ENCODE results near the gene REPS2. TPM values are rescaled to one million over a fixed set of nuclear protein-coding genes. Genes with fewer than 3 reads are reported as not detected.

The REPS2 gene
- total RNA-seq, 1 donor from 2014 or later, result 1.5 TPM

- peaks cover 7% of the 10 kb centered on the region for H3K9me3 Mint-ChIP-seq (ENCODE audit: unreplicated experiment)
- peaks cover 32% of the 10 kb centered on the region for H3K27me3 Mint-ChIP-seq (ENCODE audit: unreplicated experiment)
- H3K4me1 Mint-ChIP-seq (ENCODE audit: unreplicated experiment), result peaks cover 6% of the 10 kb centered on the region
- no peak for TF ChIP-seq CTCF (IDR thresholded peaks at IDR 0.05)
- DNase-seq (ENCODE audit: extremely low spot score, unreplicated experiment), result no peak
- peak overlapping the region; percentile 80 for H3K4me3 Mint-ChIP-seq (ENCODE audit: unreplicated experiment)
- H3K27ac Mint-ChIP-seq (ENCODE audit: unreplicated experiment), result peak overlapping the region; percentile 34
- H3K36me3 Mint-ChIP-seq (ENCODE audit: unreplicated experiment), result no peaks in the 10 kb centered on the region
These were observed 609 bp downstream of the REPS2 start for GRCh38 chrX:16946971-16947562.

GRCh38 chrX:16950423-16950822 is 4.0 kb downstream of the REPS2 start:
- H3K9me3 Mint-ChIP-seq (ENCODE audit: unreplicated experiment), result no peaks in the 10 kb centered on the region
- peaks cover 20% of the 10 kb centered on the region for H3K27me3 Mint-ChIP-seq (ENCODE audit: unreplicated experiment)
- no peak for TF ChIP-seq CTCF (IDR thresholded peaks at IDR 0.05)
- no peak overlapping the region for H3K4me3 Mint-ChIP-seq (ENCODE audit: unreplicated experiment)
- H3K36me3 Mint-ChIP-seq (ENCODE audit: unreplicated experiment), result no peaks in the 10 kb centered on the region
- DNase-seq (ENCODE audit: extremely low spot score, unreplicated experiment), result no peak
- H3K27ac Mint-ChIP-seq (ENCODE audit: unreplicated experiment), result no peak overlapping the region
- H3K4me1 Mint-ChIP-seq (ENCODE audit: unreplicated experiment), result peaks cover 11% of the 10 kb centered on the region

- Mint-ChIP-seq H3K27ac (ENCODE audit: unreplicated experiment) (no peak overlapping the region), H3K4me1 (ENCODE audit: unreplicated experiment) (peaks cover 5% of the 10 kb centered on the region), H3K36me3 (ENCODE audit: unreplicated experiment) (no peaks in the 10 kb centered on the region), H3K9me3 (ENCODE audit: unreplicated experiment) (no peaks in the 10 kb centered on the region), H3K27me3 (ENCODE audit: unreplicated experiment) (peaks cover 6% of the 10 kb centered on the region), H3K4me3 (ENCODE audit: unreplicated experiment) (no peak overlapping the region)
- no peak for DNase-seq (ENCODE audit: extremely low spot score, unreplicated experiment)
- no peak for TF ChIP-seq CTCF (IDR thresholded peaks at IDR 0.05)
These were observed 7.3 kb downstream of the REPS2 start for GRCh38 chrX:16953606-16954211.

- Mint-ChIP-seq H3K27ac (ENCODE audit: unreplicated experiment) (no peak overlapping the region), H3K9me3 (ENCODE audit: unreplicated experiment) (no peaks in the 10 kb centered on the region)
These were observed 11.3 kb downstream of the REPS2 start for GRCh38 chrX:16957751-16958150.

More at GRCh38 chrX:16957751-16958150, 11.3 kb downstream of the REPS2 start:
- no peak for DNase-seq (ENCODE audit: extremely low spot score, unreplicated experiment)
- no peak for TF ChIP-seq CTCF (IDR thresholded peaks at IDR 0.05)
- Mint-ChIP-seq H3K36me3 (ENCODE audit: unreplicated experiment) (no peaks in the 10 kb centered on the region), H3K4me1 (ENCODE audit: unreplicated experiment) (peaks cover 5% of the 10 kb centered on the region), H3K4me3 (ENCODE audit: unreplicated experiment) (no peak overlapping the region), H3K27me3 (ENCODE audit: unreplicated experiment) (no peaks in the 10 kb centered on the region)

Measured in osteocyte (in vitro differentiated cells).